Left ventricle myocardium superior (tissue), 1 donor: ENCODE results near the gene TLK2. TPM values are rescaled to one million over a fixed set of nuclear protein-coding genes. Genes with fewer than 3 reads are reported as not detected.
A peak's percentile ranks its signal among the peaks of the same experiment; 100 is the strongest.
"Not testable (repeated sequence)": the region's sequence is repeated elsewhere in the genome, so short reads cannot be mapped to it uniquely, and the experiment has no call there.

ENCODE experiments used
- ATAC-seq: fragments of 200-7000 bp; cut with Tn5 transposase; one replicate; pipeline ENCODE4 v1.9.1; 2020; ENCODE audit warnings: mild to moderate bottlenecking, moderate library complexity
- DNase-seq: peaks from one replicate; pipeline ENCODE4 v3.0.0-alpha.2; 2020
- intact Hi-C: fragments of 100-400 bp; cut with micrococcal nuclease; formaldehyde crosslinking; loops from one replicate; pipeline ENCODE4 v1.11.0; 2022
- long read RNA-seq: library from polyadenylated mRNA; unstranded; transcript quantifications from one replicate; pipeline ENCODE4 v2.0.0, GENCODE V29; 2021
- total RNA-seq: library from RNA; stranded (reverse); fragmentation: NEBNext Ultra II Directional; extraction: Animal tissue kit (Norgen Biotek cat#: 25700); gene quantifications from one replicate; pipeline ENCODE4 v1.2.1, GENCODE V29; 2021
- donor health status: DM: no; HTN: yes; CAD: no; lungs with severe emphysema.

The TLK2 gene
- total RNA-seq: 29.5 TPM
- long read RNA-seq, transcript TLK2-203 (22 exons, 3,449 nt): major isoform, 5 of 34 reads
- long read RNA-seq, partial matches to known transcripts: 4 of 34 reads
- long read RNA-seq, other reads (novel, unspliced or antisense): 19 of 34 reads

- ATAC-seq (peak; percentile 88), DNase-seq (peak; percentile 90)
- intact Hi-C loops: no loop called here
Observed at GRCh38 chr17:62478424-62478879, at the start of gene TLK2. TSS of gene TLK2 (plus strand) at chr17:62478825. CDS start at chr17:62481126, 2,301 bp downstream.

- ATAC-seq, DNase-seq, intact Hi-C loops: not testable (repeated sequence)
Observed at GRCh38 chr17:62435251-62435650, 43.4 kb upstream of the TLK2 start.

DNA sequence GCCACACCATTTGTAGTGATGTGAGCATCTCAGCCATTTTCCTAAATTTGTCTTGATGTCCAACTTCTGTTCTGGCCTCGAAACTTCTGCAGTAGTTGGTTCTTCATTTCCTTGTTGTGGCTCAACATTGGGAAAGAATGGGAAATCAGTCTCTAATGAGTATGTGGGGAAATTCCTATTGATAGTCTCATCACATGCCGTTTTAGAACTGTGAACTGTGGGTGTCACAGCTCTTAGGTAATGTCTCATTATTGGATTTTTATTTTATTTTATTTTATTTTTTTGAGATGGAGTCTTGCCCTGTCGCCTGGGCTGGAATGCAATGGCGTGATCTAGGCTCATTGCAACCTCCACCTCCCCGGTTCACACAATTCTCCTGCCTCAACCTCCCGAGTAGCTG lies 37.4 kb upstream of the TLK2 start:
- DNase-seq, ATAC-seq, intact Hi-C loops: not testable (repeated sequence)

GRCh38 chr17:62444063-62444462 lies 34.6 kb upstream of the TLK2 start:
- no peak for ATAC-seq
- no peak for DNase-seq

GRCh38 chr17:62445791-62446190 lies 32.8 kb upstream of the TLK2 start:
- intact Hi-C loops, ATAC-seq, DNase-seq: not testable (repeated sequence)

More at GRCh38 chr17:62444063-62444462, 34.6 kb upstream of the TLK2 start:
- intact Hi-C loops: no loop called here

DNA sequence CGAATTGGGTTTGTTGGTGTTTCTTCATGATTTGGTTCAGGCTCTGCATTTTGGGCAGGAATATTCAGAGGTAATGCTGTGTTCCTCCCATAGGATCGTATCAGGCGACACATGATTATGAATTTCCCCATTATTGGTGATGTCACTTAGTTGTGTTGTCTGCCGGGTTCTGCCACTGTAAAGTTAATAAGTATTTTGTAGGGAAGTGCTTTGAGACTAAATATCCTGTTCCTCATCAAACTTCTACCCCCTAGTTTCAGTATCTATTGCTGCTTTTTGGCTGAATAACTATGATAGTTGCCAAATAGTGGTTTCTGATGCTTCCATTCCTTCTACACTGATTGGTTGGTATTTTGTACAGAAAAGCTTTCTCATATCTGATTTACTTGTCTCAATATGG lies 26.4 kb upstream of the TLK2 start:
- DNase-seq, intact Hi-C loops, ATAC-seq: not testable (repeated sequence)

DNA sequence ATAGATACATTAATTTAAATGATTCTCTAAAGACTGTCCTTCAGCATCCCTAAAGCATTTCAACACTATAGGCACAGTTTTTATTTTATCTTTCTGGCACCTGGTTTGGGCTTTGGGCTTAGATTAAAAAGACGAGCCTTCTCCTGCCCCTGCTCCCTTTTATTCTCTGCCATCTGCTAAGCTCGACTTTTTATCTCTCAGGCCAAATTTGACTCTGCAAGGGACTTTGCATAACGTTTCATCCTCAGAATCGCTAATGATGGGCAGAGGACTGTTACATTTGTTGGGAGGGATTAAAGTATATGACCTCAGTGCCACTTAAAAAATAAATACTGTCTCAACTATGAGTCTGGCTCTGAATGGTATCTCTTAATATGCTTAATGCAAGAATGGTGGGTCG lies 25.6 kb upstream of the TLK2 start:
- DNase-seq, ATAC-seq, intact Hi-C loops: not testable (repeated sequence)

DNA sequence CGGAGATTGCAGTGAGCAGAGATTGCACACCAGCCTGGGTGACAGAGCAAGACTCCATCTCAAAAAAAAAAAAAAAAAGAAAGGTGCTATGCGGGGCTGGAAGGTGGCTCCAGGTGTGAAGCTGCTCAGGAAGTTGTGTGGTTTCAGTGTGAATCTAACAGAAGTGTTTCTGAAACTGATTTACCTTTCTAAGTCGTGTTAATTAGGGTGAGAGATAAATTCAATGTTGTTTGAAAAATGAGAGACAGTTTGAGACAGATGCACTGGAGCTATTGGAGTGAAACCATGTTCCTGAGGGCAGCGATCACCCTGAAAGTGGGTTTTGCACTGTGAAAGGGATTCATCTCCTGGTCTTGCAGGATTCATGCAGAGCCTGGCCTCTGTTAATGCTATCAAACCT lies 25.0 kb upstream of the TLK2 start:
- DNase-seq, intact Hi-C loops, ATAC-seq: not testable (repeated sequence)

- intact Hi-C loops, ATAC-seq, DNase-seq: not testable (repeated sequence)
Observed at GRCh38 chr17:62454111-62454510, 24.5 kb upstream of the TLK2 start.

DNA sequence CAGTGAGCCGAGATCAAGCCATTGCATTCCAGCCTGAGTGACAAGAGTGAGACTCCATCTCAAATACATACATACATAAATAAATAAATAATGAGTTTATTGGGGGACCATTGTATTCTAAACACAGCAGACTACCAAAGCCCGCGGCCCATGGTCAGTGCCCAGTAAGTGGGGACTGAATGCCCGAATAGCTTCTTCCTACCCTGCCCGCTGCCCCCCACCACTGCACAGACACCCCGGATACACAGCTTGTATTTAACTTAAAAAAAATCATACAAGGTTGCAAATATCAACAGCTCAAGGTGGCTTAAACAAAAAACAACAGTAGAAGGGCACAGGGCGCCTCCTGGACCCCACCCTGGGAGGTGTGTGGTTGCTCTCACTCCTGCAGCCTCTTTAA lies 22.6 kb upstream of the TLK2 start:
- DNase-seq (no peak), ATAC-seq (no peak)
- intact Hi-C loops: no loop called here

GRCh38 chr17:62458483-62458882 lies 20.1 kb upstream of the TLK2 start:
- intact Hi-C loops, DNase-seq, ATAC-seq: not testable (repeated sequence)

GRCh38 chr17:62464422-62464821 lies 14.2 kb upstream of the TLK2 start:
- ATAC-seq, DNase-seq, intact Hi-C loops: not testable (repeated sequence)

DNA sequence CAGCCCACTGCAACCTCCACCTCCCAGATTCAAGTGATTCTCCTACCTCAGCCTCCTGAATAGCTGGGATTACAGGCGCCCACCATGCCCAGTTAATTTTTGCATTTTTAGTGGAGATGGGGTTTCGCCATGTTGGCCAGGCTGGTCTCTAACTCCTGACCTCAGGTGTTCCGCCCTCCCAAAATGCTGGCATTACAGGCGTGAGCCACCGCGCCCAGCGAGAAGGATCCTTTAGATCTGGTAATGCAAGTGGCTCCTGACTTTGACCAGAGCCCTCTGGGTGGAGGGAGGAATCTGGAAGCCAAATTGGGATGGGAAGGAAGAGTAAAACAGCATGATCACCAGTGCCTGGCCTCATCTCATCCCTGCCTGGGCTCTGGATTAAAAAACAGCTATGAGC lies 13.4 kb upstream of the TLK2 start:
- DNase-seq, ATAC-seq, intact Hi-C loops: not testable (repeated sequence)

GRCh38 chr17:62470666-62471379 lies 7.8 kb upstream of the TLK2 start:
- intact Hi-C loops: not testable (repeated sequence)
- peak; percentile 47 for ATAC-seq
- peak; percentile 64 for DNase-seq

DNA sequence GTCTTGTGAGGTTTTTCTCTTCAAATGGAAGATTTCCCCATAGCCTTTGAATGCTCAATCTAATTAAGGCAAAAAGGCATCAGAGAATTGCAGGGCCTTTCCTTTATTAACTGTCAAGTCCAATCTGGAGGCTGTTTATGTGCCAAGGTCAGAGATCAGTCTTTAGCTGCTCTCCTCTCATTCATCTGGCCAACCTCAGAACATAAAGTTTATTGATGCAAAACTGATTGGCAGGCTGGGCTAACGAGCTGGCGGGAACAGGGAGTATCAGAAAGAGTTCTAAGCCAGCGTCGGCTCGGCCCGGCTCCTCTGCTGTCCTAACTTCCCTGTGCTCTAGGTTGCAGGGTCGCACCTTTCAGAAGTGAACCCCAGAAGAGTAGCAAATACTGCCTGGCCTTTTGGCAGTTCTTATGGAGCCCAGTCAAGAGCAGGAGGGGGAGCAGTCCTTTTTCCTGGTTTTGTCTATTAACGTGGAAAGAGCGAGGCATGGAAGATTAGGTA lies 7.2 kb upstream of the TLK2 start:
- intact Hi-C loops, ATAC-seq, DNase-seq: not testable (repeated sequence)

DNA sequence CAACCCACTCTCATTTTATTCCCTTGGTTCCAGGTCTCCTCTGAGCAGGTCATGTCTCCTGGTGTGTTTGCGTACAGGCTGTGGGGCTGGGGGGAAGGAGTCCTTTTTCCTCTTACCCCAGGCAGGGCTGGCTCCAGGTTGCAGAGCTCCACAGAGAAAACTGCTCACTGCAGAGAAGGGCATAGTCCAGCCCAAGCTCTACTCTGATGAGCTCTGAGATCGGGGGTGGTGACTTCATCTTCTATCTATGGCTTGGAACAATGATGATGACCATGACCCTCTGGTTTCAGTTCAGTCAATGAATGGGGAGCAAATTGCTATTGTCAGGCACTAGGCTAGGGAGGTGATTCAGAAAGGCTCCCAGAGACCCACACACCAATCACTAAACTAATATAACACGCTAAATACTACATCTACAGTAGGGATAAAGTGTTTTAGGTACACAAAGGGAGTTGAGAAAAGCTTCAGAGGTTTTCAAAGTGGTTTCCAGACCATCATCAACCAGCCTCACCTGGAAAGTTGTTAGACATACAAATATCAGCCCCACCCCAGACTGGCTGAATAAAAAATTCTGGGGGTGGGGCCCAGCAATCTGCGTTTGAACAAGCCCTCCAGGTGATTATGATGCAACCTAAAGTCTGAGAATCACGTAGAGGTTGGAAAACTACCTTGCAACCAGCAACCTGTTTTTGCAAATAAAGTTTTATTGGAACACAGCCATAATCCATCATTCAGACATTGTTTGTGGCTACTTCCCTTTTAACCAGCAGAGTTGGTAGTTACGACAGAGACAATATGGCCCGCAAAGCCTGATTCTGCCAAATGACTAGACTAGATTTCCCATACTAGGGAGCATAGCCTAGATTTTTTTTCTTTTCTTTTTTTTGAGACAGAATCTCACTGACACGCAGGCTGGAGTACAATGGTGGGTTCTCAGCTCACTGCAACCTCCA lies 5.3 kb upstream of the TLK2 start:
- ATAC-seq, intact Hi-C loops, DNase-seq: not testable (repeated sequence)

DNA sequence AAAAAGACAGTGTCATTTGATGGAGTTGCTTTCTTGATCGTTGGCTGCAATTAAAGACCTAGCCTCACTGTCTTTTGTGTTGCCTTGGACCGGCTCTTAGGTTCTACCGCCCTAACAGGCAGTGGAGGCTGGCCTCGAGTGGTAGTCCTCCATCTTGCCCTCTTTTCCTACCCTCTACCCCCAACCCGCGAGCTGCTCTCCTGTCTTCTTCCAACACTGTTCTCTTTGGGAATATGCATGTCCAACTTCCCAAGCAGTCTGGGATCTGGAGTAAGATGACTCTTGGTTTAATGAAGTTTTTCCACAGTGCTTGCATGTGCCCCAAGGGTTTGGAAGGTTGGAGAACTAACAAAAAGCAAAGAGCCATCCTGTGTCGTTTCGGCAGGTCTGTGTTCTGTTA lies 1.5 kb upstream of the TLK2 start:
- DNase-seq, ATAC-seq, intact Hi-C loops: not testable (repeated sequence)

DNA sequence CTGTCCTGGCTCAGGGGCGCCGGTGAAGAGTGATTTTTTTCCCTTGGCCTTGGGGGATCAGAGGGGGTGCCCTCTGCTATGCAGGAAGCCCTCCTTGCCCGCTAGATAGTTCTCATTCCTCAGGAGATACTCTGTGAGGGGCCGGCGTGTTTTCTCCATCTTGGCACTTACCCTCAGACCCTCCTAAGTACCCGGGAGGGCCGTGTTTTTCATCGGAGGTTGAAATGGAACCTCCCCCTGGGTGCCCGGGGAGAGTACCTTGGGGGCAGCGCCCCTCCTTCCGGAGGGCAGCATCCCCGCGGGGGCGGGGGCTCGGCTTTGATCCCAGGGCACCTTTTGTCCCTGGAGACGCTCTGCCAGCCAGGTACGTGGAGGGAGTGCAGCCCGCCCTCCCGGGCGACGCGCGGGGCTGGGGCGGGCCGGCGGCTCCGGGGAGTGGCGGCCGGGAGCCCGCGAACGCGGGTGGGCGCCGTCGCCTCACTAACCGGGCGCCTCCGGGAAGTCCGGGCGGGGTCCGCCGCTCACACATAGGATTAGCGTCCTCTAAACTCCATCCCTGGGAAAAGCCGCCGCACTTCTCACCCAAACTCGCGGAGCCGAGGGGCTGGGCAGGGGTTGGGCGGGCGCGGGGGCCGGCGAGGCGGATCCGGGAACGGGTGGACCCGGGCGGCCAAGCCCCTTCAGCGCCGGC lies 762 bp upstream of the TLK2 start:
- DNase-seq (peak; percentile 67), ATAC-seq (peak; percentile 44)
- intact Hi-C loops: not testable (repeated sequence)
